HG03442 (cell line): ENCODE data around the gene TBX3.

Source experiments
- ATAC-seq: cut with Tn5 transposase; IDR thresholded peaks from one replicate; pipeline ENCODE4 v1.9.1; 2021; ENCODE audit warnings: mild to moderate bottlenecking, moderate library complexity; ENCODE audit not compliant: unreplicated experiment

Gene TBX3

GRCh38 chr12:114697243-114697716 is 13.3 kb upstream of the TBX3 start:
- ATAC-seq = no peak

GRCh38 chr12:114696443-114697242 is 12.7 kb upstream of the TBX3 start:
- ATAC-seq = no peak

- ATAC-seq = no peak
Measured at GRCh38 chr12:114695305-114695592, 11.3 kb upstream of the TBX3 start.

- ATAC-seq = no peak
Measured at GRCh38 chr12:114694436-114695304, 10.7 kb upstream of the TBX3 start.

GRCh38 chr12:114693532-114693931 is 9.6 kb upstream of the TBX3 start:
- ATAC-seq = no peak

- no peak for ATAC-seq
Measured at GRCh38 chr12:114693059-114693531, 9.1 kb upstream of the TBX3 start.

- no peak for ATAC-seq
Measured at GRCh38 chr12:114692186-114693058, 8.4 kb upstream of the TBX3 start.

- ATAC-seq = no peak
Measured at GRCh38 chr12:114691763-114692185, 7.8 kb upstream of the TBX3 start.

GRCh38 chr12:114691196-114691595 is 7.2 kb upstream of the TBX3 start:
- ATAC-seq = no peak

- no peak for ATAC-seq
Measured at GRCh38 chr12:114690267-114691135, 6.5 kb upstream of the TBX3 start.

GRCh38 chr12:114689075-114689994 is 5.4 kb upstream of the TBX3 start:
- ATAC-seq = no peak

GRCh38 chr12:114688256-114688845 is 4.4 kb upstream of the TBX3 start:
- ATAC-seq = no peak

GRCh38 chr12:114687802-114688201 is 3.8 kb upstream of the TBX3 start:
- ATAC-seq = no peak

GRCh38 chr12:114686773-114687500 is 3.0 kb upstream of the TBX3 start:
- ATAC-seq = no peak

- no peak for ATAC-seq
Measured at GRCh38 chr12:114686426-114686772, 2.4 kb upstream of the TBX3 start.

GRCh38 chr12:114685869-114686268 is 1.9 kb upstream of the TBX3 start:
- ATAC-seq = no peak

- ATAC-seq = no peak
Measured at GRCh38 chr12:114685320-114685781, 1.4 kb upstream of the TBX3 start.

- ATAC-seq = no peak
Measured at GRCh38 chr12:114684870-114685273, 897 bp upstream of the TBX3 start.
